SK-N-SH (cell line): Measurements from ENCODE around the gene SEMA3D. TPM values are rescaled to one million over a fixed set of nuclear protein-coding genes. Genes with fewer than 3 reads are reported as not detected.

ENCODE experiments used
- CTCF ChIA-PET: fragments of 300-600, 350-600 bp; formaldehyde crosslinking; extraction: SDS; loops from one replicate; lab custom pipeline; 2021; lab: Yijun Ruan, JAX
- POLR2A ChIA-PET: fragments of 350-600 bp; sonication (Branson Sonifier 250); formaldehyde crosslinking; extraction: SDS; loops from one replicate; lab custom pipeline; 2020; ENCODE audit warnings: antibody characterized with exemption, inconsistent platforms; lab: Yijun Ruan, JAX
- DNase-seq: peaks from one replicate; pipeline ENCODE4 v3.0.0; 2012
- H2AFZ ChIP-seq: fragments of 200-600 bp; sonication (generic); 2 replicates; pipeline ENCODE4 v1.8.1; 2016; ENCODE audit warnings: antibody characterized with exemption, mild to moderate bottlenecking, low read depth
- H3F3A ChIP-seq: fragments of 200-600 bp; sonication (generic); replicated peaks from 2 replicates; pipeline ENCODE3; 2016; ENCODE audit warnings: antibody characterized with exemption, mild to moderate bottlenecking; ENCODE audit not compliant: insufficient read depth
- H3K27ac ChIP-seq, 2 experiments: fragments of 200-500 bp in 1 of 2; fragments of 200-600 bp in 1 of 2; sonication (Bioruptor generic) in 1 of 2; sonication (generic), shearing (Covaris generic) in 1 of 2; 2 replicates each; pipeline versions ENCODE4 v1.5.1 to v1.6.1; 2014 to 2016; ENCODE audit warnings: low read depth in 2 of 2, inconsistent platforms in 1 of 2, low read length in 1 of 2, mild to moderate bottlenecking in 1 of 2, mixed read lengths in 1 of 2
- H3K27me3 ChIP-seq: fragments of 200-600 bp; sonication (generic), shearing (Covaris generic); 2 replicates; pipeline ENCODE4 v1.6.1; 2016; ENCODE audit warnings: mixed run types; ENCODE audit not compliant: insufficient read depth
- H3K36me3 ChIP-seq, 2 experiments: fragments of 200-500 bp in 1 of 2; fragments of 200-600 bp in 1 of 2; sonication (Bioruptor generic) in 1 of 2; sonication (generic) in 1 of 2; replicated peaks in 1 of 2; 2 replicates each; pipeline versions ENCODE3 to v1.5.1; 2014 to 2016; ENCODE audit warnings: low read length in 1 of 2, mild to moderate bottlenecking in 1 of 2; ENCODE audit not compliant: insufficient read depth in 2 of 2, control insufficient read depth in 1 of 2
- H3K4me1 ChIP-seq, 2 experiments: fragments of 200-500 bp in 1 of 2; fragments of 200-600 bp in 1 of 2; sonication (Bioruptor generic) in 1 of 2; sonication (generic), shearing (Covaris generic) in 1 of 2; 2 replicates each; pipeline versions ENCODE4 v1.5.1 to v1.6.1; 2014 to 2016; ENCODE audit warnings: low read depth in 1 of 2, low read length in 1 of 2, mixed run types in 1 of 2; ENCODE audit not compliant: insufficient read depth in 2 of 2, control insufficient read depth in 1 of 2
- H3K4me2 ChIP-seq: fragments of 200-600 bp; sonication (generic), shearing (Covaris generic); 2 replicates; pipeline ENCODE4 v1.6.1; 2017; ENCODE audit warnings: mixed run types
- H3K4me3 ChIP-seq, 2 experiments: fragments of 200-500 bp in 1 of 2; fragments of 200-600 bp in 1 of 2; sonication (Bioruptor generic) in 1 of 2; sonication (generic), shearing (Covaris generic) in 1 of 2; 2 replicates each; pipeline versions ENCODE4 v1.5.1 to v1.8.1; 2014 to 2016; ENCODE audit warnings: low read depth in 2 of 2, inconsistent platforms in 1 of 2, low read length in 1 of 2, mild to moderate bottlenecking in 1 of 2, mixed read lengths in 1 of 2, moderate library complexity in 1 of 2
- H3K79me2 ChIP-seq: fragments of 200-600 bp; sonication (generic); 2 replicates; pipeline ENCODE4 v1.8.1; 2017; ENCODE audit warnings: mild to moderate bottlenecking; ENCODE audit not compliant: insufficient read depth
- H3K9ac ChIP-seq: fragments of 200-600 bp; sonication (generic); 2 replicates; pipeline ENCODE4 v1.6.1; 2017; ENCODE audit warnings: mixed run types
- H3K9me2 ChIP-seq: fragments of 200-600 bp; sonication (generic); 2 replicates; pipeline ENCODE4 v1.6.1; 2017; ENCODE audit warnings: mixed run types
- H3K9me3 ChIP-seq: fragments of 200-600 bp; sonication (generic); 2 replicates; pipeline ENCODE4 v1.6.1; 2017; ENCODE audit warnings: mixed run types, mild to moderate bottlenecking, moderate library complexity
- H4K20me1 ChIP-seq: fragments of 200-600 bp; sonication (generic); 2 replicates; pipeline ENCODE4 v1.6.1; 2017; ENCODE audit warnings: mild to moderate bottlenecking, mixed run types; ENCODE audit not compliant: insufficient read depth
- CTCF ChIP-seq: fragments of 200-600 bp; sonication (generic); IDR thresholded peaks from 2 replicates; pipeline ENCODE4 v1.6.1; 2017; ENCODE audit warnings: antibody characterized with exemption, mild to moderate bottlenecking, moderate library complexity
- EZH2phosphoT487 ChIP-seq: fragments of 200-600 bp; sonication (generic); IDR thresholded peaks from 2 replicates; pipeline ENCODE4 v1.6.1; 2017; ENCODE audit warnings: low read depth, mixed run types, mild to moderate bottlenecking, antibody characterized with exemption, moderate library complexity, borderline replicate concordance
- FOSL2 ChIP-seq: IDR thresholded peaks from 2 replicates; pipeline ENCODE4 v1.4.0; 2012; ENCODE audit warnings: low read depth, mild to moderate bottlenecking, moderate library complexity, borderline replicate concordance
- IRF3 ChIP-seq: fragments of 150-350 bp; IDR thresholded peaks from 2 replicates; pipeline ENCODE4 v1.6.1; 2016; ENCODE audit warnings: mild to moderate bottlenecking, low read depth, low read length
- JUND ChIP-seq: IDR thresholded peaks from 2 replicates; pipeline ENCODE4 v1.4.0; 2012
- MAX ChIP-seq: IDR thresholded peaks from 2 replicates; pipeline ENCODE4 v1.4.0; 2012; ENCODE audit warnings: low read depth
- MEF2A ChIP-seq: IDR thresholded peaks from 2 replicates; pipeline ENCODE4 v1.4.0; 2012; ENCODE audit warnings: low read depth, borderline replicate concordance
- RAD21 ChIP-seq: IDR thresholded peaks from 2 replicates; pipeline ENCODE4 v1.6.1; 2012; ENCODE audit warnings: mild to moderate bottlenecking, low read length
- REST ChIP-seq: IDR thresholded peaks from 2 replicates; pipeline ENCODE4 v1.6.1; 2012; ENCODE audit warnings: mild to moderate bottlenecking, low read depth, low read length, moderate library complexity
- RXRA ChIP-seq: IDR thresholded peaks from 2 replicates; pipeline ENCODE4 v1.4.0; 2012; ENCODE audit warnings: low read depth, mild to moderate bottlenecking, borderline replicate concordance
- SMC3 ChIP-seq: IDR thresholded peaks from 2 replicates; pipeline ENCODE4 v1.6.1; 2012; ENCODE audit warnings: low read depth, low read length, improper control_type of control experiment
- TAF1 ChIP-seq: IDR thresholded peaks from 2 replicates; pipeline ENCODE4 v1.6.1; 2012; ENCODE audit warnings: low read depth, mild to moderate bottlenecking, low read length, moderate library complexity, borderline replicate concordance
- TCF12 ChIP-seq: IDR thresholded peaks from 2 replicates; pipeline ENCODE4 v1.4.0; 2012
- USF1 ChIP-seq: IDR thresholded peaks from 2 replicates; pipeline ENCODE4 v1.4.0; 2012; ENCODE audit warnings: low read depth, borderline replicate concordance
- ZBTB33 ChIP-seq: IDR thresholded peaks from 2 replicates; pipeline ENCODE4 v1.4.0; 2012; ENCODE audit warnings: low read depth, borderline replicate concordance
- WGBS: methylation state at CpG from one replicate; pipeline ENCODE4 v1.1.6; 2017; ENCODE audit warnings: low lambda C conversion rate; 5-methylcytosine and 5-hydroxymethylcytosine counted together
- polyA plus RNA-seq, 3 experiments: library from polyadenylated mRNA; depleted of rRNA; stranded (reverse); fragments of >200 nt; gene quantifications; 2 replicates each; pipeline ENCODE4 v1.2.3, GENCODE V29; 2012

The SEMA3D gene
- polyA plus RNA-seq, 1 of the 3 experiments (the other 2 are of a cell fraction) = 30.1 TPM

GRCh38 chr7:85075864-85076263 is 111.0 kb downstream of the SEMA3D start (continued):
- no peak for TF ChIP-seq ZBTB33

- peaks cover 9% of the 10 kb centered on the region for H3F3A ChIP-seq
- peak overlapping the region; percentile 11; the same call in 1 of the 2 replicates for H2AFZ ChIP-seq
- WGBS = 86% methylated on average over 2 of the region's 2 CpGs
- CTCF ChIA-PET = interaction anchor here (2.0 kb wide), 1 partner anchor 33 kb away, joined by 6 read pairs; no protein-coding TSS in a partner anchor
- H3K27ac ChIP-seq = no peak overlapping the region
- H3K9me3 ChIP-seq = no peaks in the 10 kb centered on the region
- no peaks in the 10 kb centered on the region for H3K9me2 ChIP-seq
- POLR2A ChIA-PET = no interaction called here
- no peak for TF ChIP-seq RXRA
- H3K4me2 ChIP-seq = no peak overlapping the region
- peaks cover 0 to 8% of the 10 kb centered on the region in 2 experiments for H3K36me3 ChIP-seq
- H3K4me1 ChIP-seq = peaks cover 0 to 17% of the 10 kb centered on the region in 2 experiments; a peak in 1 of 4 replicates
- H3K79me2 ChIP-seq = no peaks in the 10 kb centered on the region
- no peaks in the 10 kb centered on the region for H4K20me1 ChIP-seq
- no peak overlapping the region for H3K4me3 ChIP-seq
- no peak overlapping the region for H3K9ac ChIP-seq
- DNase-seq = no peak
- no peaks in the 10 kb centered on the region for H3K27me3 ChIP-seq
Observed at GRCh38 chr7:85074992-85075391, 111.9 kb downstream of the SEMA3D start.

GRCh38 chr7:85074016-85074415 is 112.8 kb downstream of the SEMA3D start:
- Histone ChIP-seq H3K9me2 (no peaks in the 10 kb centered on the region), H3K9ac (no peak overlapping the region), H3K79me2 (no peaks in the 10 kb centered on the region), H2AFZ (peak overlapping the region; percentile 6; the same call in 1 of the 2 replicates), H3F3A (peaks cover 9% of the 10 kb centered on the region), H3K9me3 (no peaks in the 10 kb centered on the region), H3K4me1 (peaks cover 0 to 19% of the 10 kb centered on the region in 2 experiments; a peak in 1 of 4 replicates), H3K27me3 (no peaks in the 10 kb centered on the region), H4K20me1 (no peaks in the 10 kb centered on the region), H3K4me3 (no peak overlapping the region), H3K4me2 (no peak overlapping the region), H3K36me3 (peaks cover 0 to 4% of the 10 kb centered on the region in 2 experiments), H3K27ac (no peak overlapping the region)
- POLR2A ChIA-PET = no interaction called here
- no peak for DNase-seq
- 77% methylated on average over 1 of the region's 1 CpG for WGBS
- CTCF ChIA-PET = interaction anchor here (2.0 kb wide), 1 partner anchor 32 kb away, joined by 6 read pairs; no protein-coding TSS in a partner anchor
- TF ChIP-seq MAX = no peak
- no peak for TF ChIP-seq USF1
- TF ChIP-seq CTCF = no peak
- no peak for TF ChIP-seq FOSL2
- no peak for TF ChIP-seq RXRA
- TF ChIP-seq JUND = no peak
- TF ChIP-seq EZH2phosphoT487 = no peak
- TF ChIP-seq TCF12 = no peak
- no peak for TF ChIP-seq MEF2A
- no peak for TF ChIP-seq RAD21
- no peak for TF ChIP-seq SMC3
- no peak for TF ChIP-seq REST
- TF ChIP-seq TAF1 = no peak
- no peak for TF ChIP-seq IRF3
